Measurements from ENCODE around the gene STAC3.

DNA sequence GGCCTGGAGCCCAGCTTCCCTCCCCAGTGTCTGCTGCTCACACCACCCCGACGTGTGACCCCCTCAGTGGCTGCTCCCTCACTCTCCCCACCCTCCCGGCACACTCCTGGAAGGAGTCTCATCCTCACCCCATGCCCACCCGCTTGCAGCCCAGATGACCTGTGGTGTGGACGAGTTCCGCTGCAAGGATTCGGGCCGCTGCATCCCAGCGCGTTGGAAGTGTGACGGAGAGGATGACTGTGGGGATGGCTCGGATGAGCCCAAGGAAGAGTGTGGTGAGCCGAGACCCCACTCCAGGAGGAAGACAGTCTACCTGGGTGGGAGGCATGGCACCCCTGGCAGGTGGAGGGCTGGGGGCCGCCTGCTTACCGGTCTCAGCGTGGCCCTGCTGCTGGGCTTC, 49.4 kb downstream of the STAC3 start:
- TF ChIP-seq KLF8 (tag by site-specific recombination; IDR thresholded peaks at IDR 0.05) (no peak), ZNF335 (tag by site-specific recombination; conservative IDR thresholded peaks at IDR 0.05) (no peak), ZNF23 (tag by site-specific recombination; IDR thresholded peaks at IDR 0.05; ENCODE audit: borderline replicate concordance) (no peak), ZNF561 (tag by site-specific recombination; IDR thresholded peaks at IDR 0.05; ENCODE audit: borderline replicate concordance) (no peak), YY1 (tag by site-specific recombination; IDR thresholded peaks at IDR 0.05) (no peak)
- TF ChIP-seq, protein P1, sequence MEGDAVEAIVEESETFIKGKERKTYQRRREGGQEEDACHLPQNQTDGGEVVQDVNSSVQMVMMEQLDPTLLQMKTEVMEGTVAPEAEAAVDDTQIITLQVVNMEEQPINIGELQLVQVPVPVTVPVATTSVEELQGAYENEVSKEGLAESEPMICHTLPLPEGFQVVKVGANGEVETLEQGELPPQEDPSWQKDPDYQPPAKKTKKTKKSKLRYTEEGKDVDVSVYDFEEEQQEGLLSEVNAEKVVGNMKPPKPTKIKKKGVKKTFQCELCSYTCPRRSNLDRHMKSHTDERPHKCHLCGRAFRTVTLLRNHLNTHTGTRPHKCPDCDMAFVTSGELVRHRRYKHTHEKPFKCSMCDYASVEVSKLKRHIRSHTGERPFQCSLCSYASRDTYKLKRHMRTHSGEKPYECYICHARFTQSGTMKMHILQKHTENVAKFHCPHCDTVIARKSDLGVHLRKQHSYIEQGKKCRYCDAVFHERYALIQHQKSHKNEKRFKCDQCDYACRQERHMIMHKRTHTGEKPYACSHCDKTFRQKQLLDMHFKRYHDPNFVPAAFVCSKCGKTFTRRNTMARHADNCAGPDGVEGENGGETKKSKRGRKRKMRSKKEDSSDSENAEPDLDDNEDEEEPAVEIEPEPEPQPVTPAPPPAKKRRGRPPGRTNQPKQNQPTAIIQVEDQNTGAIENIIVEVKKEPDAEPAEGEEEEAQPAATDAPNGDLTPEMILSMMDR (tag by site-specific recombination; IDR thresholded peaks at IDR 0.05) = no peak
- TF ChIP-seq, protein P2, sequence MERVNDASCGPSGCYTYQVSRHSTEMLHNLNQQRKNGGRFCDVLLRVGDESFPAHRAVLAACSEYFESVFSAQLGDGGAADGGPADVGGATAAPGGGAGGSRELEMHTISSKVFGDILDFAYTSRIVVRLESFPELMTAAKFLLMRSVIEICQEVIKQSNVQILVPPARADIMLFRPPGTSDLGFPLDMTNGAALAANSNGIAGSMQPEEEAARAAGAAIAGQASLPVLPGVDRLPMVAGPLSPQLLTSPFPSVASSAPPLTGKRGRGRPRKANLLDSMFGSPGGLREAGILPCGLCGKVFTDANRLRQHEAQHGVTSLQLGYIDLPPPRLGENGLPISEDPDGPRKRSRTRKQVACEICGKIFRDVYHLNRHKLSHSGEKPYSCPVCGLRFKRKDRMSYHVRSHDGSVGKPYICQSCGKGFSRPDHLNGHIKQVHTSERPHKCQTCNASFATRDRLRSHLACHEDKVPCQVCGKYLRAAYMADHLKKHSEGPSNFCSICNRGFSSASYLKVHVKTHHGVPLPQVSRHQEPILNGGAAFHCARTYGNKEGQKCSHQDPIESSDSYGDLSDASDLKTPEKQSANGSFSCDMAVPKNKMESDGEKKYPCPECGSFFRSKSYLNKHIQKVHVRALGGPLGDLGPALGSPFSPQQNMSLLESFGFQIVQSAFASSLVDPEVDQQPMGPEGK (tag by site-specific recombination; IDR thresholded peaks at IDR 0.05) = no peak

All from HEK293 (cell line).